Stimulated activated CD4-positive, alpha-beta T cell treated with anti-CD3 and anti-CD28 coated beads, Interleukin-1b, Interleukin-23, amount 100 ng/mL, for 1 hour (primary cell): ENCODE measurements around the gene NDUFAF3.
"Not testable (repeated sequence)": the region's sequence is repeated elsewhere in the genome, so short reads cannot be mapped to it uniquely, and the experiment has no call there.

Source experiments
- DNase-seq, 2 donors: peaks; one replicate each; pipeline ENCODE4 v3.0.0-alpha.2; 2020; ENCODE audit warnings: low read depth in 2 of 2

The NDUFAF3 gene

GRCh38 chr3:48999085-48999858, 22.6 kb upstream of the NDUFAF3 start:
- DNase-seq: no peak

- no peak for DNase-seq
Measured at GRCh38 chr3:49001155-49001554, 20.8 kb upstream of the NDUFAF3 start.

- DNase-seq: no peak
Measured at GRCh38 chr3:49004352-49005302, 17.3 kb upstream of the NDUFAF3 start.

- DNase-seq: no peak
Measured at GRCh38 chr3:49005303-49005680, 16.6 kb upstream of the NDUFAF3 start.

GRCh38 chr3:49005998-49006397, 15.9 kb upstream of the NDUFAF3 start:
- DNase-seq: no peak

- no peak for DNase-seq
Measured at GRCh38 chr3:49006408-49007067, 15.4 kb upstream of the NDUFAF3 start.

- DNase-seq: peak; percentile 91 to 94
Measured at GRCh38 chr3:49007068-49007770, 14.7 kb upstream of the NDUFAF3 start, which contains the start of gene WDR6. WDR6 (plus strand) TSS chr3:49007391; CDS start chr3:49007432, 41 bp downstream.

- peak; percentile 75 to 81 for DNase-seq
Measured at GRCh38 chr3:49007771-49008528, 14.0 kb upstream of the NDUFAF3 start.

GRCh38 chr3:49008627-49009026, 13.3 kb upstream of the NDUFAF3 start:
- DNase-seq: not testable (repeated sequence)

GRCh38 chr3:49009396-49009795, 12.5 kb upstream of the NDUFAF3 start:
- no peak for DNase-seq

- DNase-seq: no peak
Measured at GRCh38 chr3:49012441-49013017, 9.4 kb upstream of the NDUFAF3 start.

GRCh38 chr3:49013113-49013737, 8.7 kb upstream of the NDUFAF3 start:
- no peak for DNase-seq

- DNase-seq: no peak
Measured at GRCh38 chr3:49013738-49014660, 7.9 kb upstream of the NDUFAF3 start.

GRCh38 chr3:49015072-49015471, 6.8 kb upstream of the NDUFAF3 start:
- no peak for DNase-seq

GRCh38 chr3:49015765-49016164, 6.2 kb upstream of the NDUFAF3 start:
- DNase-seq: no peak

GRCh38 chr3:49016414-49017228, 5.3 kb upstream of the NDUFAF3 start:
- DNase-seq: no peak

GRCh38 chr3:49017229-49017970, 4.5 kb upstream of the NDUFAF3 start:
- DNase-seq: no peak
